Mesenteric fat pad (tissue), 1 donor: ENCODE results near the gene WNT1. TPM values are rescaled to one million over a fixed set of nuclear protein-coding genes. Genes with fewer than 3 reads are reported as not detected.

Source experiments
- DNase-seq: peaks from one replicate; pipeline ENCODE4 v3.0.0-alpha.2; 2020; ENCODE audit warnings: low spot score
- long read RNA-seq: library from polyadenylated mRNA; unstranded; transcript quantifications from one replicate; pipeline ENCODE4 v2.0.0, GENCODE V29; 2020
- total RNA-seq: library from RNA; stranded (reverse); fragmentation: NEBNext Ultra II Directional; extraction: Animal tissue kit (Norgen Biotek cat#: 25700); gene quantifications from one replicate; pipeline ENCODE4 v1.2.1, GENCODE V29; 2021
- donor health status: DM: yes; HTN: yes; CAD: no.

WNT1 gene
- not detected for total RNA-seq
- long read RNA-seq = 0 reads

DNA sequence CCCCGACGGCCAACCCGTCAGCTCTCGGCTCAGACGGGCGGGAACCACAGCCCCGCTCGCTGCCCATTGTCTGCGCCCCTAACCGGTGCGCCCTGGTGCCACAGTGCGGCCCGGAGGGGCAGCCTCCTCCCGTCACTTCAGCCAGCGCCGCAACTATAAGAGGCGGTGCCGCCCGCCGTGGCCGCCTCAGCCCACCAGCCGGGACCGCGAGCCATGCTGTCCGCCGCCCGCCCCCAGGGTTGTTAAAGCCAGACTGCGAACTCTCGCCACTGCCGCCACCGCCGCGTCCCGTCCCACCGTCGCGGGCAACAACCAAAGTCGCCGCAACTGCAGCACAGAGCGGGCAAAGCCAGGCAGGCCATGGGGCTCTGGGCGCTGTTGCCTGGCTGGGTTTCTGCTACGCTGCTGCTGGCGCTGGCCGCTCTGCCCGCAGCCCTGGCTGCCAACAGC, at the start of gene WNT1:
Gene WNT1, plus strand, starts transcription at position 32 of the 450 bp plus-strand sequence. Its CDS starts 329 bp downstream, at position 361.
- no peak for DNase-seq

- DNase-seq = no peak
These were observed 48.6 kb upstream of the WNT1 start for GRCh38 chr12:48929551-48929950.

DNA sequence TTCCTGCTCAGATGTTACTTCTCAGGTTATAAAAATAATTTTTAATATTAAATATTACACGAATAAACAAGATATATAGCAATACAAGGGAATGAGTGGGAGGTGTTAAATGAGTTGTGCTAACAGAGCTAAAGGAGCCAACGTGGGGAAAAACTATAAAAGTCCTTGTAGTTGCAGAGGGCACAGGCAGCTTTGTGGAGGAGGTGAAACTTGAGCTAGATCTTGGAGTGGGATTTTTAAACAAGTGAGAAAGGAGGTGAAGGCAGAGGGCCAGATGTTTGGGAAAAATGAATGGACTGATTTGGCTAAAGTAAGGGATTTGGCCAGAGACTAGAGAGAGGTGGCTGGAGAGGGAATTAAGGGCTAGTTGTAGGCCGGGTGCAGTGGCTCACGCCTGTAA, 47.6 kb upstream of the WNT1 start:
- no peak for DNase-seq

- DNase-seq = no peak
These were observed 45.2 kb upstream of the WNT1 start for GRCh38 chr12:48932878-48933277.

DNA sequence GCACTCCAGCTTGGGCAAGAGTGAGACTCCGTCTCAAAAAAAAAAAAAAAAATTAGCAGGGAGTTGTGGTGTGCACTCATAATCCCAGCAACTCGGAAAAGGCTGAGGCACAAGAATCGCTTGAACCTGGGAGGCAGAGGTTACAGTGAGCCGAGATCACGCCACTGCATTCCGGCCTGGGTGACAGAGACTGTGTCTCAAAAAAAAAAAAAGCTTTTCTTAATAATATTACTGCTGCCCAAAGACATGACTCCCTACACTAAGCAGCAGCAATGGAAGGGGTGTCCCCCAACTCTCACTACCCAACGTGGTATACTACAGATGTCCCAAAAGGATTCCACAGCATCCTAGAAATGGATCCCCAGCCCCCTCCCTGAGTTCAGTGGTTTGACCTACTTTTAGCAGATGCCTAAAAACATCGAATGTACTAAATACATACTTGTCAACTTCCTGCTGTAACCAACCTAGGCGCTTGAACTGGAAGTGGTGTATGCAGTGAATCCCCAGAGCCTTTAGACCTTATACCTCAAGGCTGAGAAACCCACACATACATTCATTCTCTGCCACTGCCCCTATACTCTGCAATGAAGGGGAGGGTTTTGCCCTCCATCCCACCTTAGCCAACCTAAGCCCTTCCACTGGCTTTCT, 44.3 kb upstream of the WNT1 start:
- no peak for DNase-seq

GRCh38 chr12:48934312-48934706, 43.8 kb upstream of the WNT1 start:
- no peak for DNase-seq

- DNase-seq = peak; percentile 89
These were observed 41.6 kb upstream of the WNT1 start for GRCh38 chr12:48936379-48936979.

DNA sequence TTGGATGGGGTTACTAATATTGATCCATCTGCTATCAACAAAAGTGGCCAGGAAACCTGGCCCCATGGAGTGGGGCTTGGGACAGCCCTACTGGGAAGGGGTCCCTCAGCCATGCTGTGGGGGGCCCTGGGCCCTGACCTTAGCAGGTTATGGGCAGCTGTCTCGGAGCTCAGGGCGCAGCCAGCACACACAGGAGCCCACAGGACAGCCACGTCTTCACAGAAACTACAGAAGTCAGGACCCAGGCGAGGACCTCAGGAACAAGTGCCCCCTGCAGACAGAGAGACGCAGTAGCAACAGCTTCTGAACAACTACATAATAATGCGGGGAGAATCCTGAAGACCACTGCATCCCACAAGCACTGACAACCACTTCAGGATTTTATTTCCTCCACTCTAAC, 41.0 kb upstream of the WNT1 start:
- no peak for DNase-seq

GRCh38 chr12:48938805-48939204, 39.3 kb upstream of the WNT1 start:
- DNase-seq = peak; percentile 45

DNA sequence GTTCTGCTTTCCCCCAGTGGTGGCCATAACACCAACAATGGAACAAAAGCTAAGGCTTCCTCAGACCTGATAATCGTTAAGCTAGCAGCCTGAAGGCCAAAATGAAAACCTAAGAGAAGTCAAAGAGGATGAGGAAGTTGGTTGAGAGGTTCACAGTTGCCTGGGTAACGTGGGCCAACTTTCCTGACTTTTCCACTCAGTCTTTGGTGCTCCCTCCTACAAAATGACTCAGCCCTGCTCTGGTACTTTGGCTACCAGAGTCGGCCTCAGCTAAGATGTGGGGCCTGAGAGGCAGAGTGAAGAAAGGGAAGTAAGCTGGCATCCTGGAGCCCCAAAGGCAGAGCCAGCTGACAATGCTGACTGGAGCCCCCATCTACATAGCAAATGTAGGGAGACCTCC, 37.9 kb upstream of the WNT1 start:
- DNase-seq = no peak

GRCh38 chr12:48943221-48943620, 34.9 kb upstream of the WNT1 start:
- no peak for DNase-seq

- DNase-seq = no peak
These were observed 31.9 kb upstream of the WNT1 start for GRCh38 chr12:48946205-48946604.

GRCh38 chr12:48946943-48947342, 31.2 kb upstream of the WNT1 start:
- no peak for DNase-seq

GRCh38 chr12:48947727-48948126, 30.4 kb upstream of the WNT1 start:
- DNase-seq = no peak

DNA sequence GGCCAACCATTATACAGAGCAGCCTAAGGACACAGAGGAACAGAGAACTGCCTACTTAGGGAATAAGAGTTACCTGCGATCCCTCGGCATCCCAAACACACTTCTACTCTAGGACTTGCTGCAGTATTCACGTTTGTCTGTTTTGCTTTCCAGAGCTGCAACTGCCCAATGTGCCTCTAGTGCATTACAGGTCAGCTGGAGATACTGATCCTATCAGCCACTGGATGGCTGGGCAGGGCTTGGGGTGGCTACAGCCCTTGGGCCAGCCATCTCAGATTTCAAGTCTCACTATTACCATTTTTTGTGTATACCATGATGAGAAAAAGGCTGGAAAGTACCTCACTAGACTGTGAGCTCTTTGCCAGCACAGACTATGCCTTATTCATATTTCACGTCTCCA, 25.4 kb upstream of the WNT1 start:
- no peak for DNase-seq

DNA sequence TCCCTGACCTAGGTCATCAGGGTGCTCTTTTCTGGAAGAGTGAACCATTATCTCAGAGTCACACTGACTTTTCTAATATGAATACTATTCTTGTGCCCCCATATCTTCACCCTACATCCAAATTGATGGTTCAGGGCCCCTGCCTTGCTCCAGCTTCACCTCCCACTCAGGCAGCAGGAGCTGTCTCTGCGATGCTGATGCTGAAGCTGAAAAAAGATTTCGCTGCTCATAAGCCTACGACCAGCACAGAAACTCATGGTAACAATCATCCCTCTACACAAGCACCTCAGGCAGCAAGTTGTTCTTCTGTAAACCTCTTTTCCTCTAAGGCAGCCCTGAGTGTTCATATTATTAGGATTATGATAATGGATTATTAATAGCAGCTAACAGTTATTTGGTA, 24.1 kb upstream of the WNT1 start:
- no peak for DNase-seq

DNA sequence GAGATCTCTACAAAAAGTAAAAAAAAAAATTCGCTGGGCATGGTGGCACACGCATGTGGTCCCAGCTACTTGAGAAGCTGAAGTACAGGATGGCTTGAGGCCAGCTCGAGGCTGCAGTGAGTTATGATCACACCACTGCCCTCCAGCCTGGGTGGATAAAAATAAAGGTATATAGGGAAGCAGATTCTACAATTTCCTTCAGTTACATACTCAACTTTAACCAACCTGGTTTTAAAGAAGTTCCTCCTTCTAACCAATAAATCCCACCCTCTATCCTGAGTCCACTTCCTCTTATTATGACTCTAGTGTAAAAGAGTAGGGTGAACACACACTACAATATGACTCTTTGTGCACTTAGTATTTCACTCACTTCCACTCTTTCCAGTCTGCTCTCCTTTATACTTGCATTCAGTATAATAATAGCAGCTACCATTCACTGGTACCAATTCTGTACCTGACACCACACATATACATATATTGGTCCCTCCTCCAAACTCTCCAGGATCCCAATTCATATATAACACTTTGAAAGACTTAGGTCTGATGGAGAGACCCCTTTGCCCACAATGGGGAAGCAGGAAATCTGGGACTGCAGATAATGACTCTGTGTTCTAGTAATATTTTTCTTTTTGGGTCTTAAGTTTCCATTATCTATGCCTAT, 23.2 kb upstream of the WNT1 start:
- no peak for DNase-seq

GRCh38 chr12:48956279-48957140, 21.6 kb upstream of the WNT1 start:
- DNase-seq = no peak

GRCh38 chr12:48957141-48958048, 20.7 kb upstream of the WNT1 start, which contains the start of gene ARF3:
TSS of gene ARF3 (minus strand) at chr12:48957487. CDS start at chr12:48941095, 16,392 bp downstream.
- peak; percentile 97 for DNase-seq

GRCh38 chr12:48958049-48958388, 20.1 kb upstream of the WNT1 start:
- no peak for DNase-seq

GRCh38 chr12:48960834-48961233, 17.3 kb upstream of the WNT1 start:
- DNase-seq = no peak
